Right atrium auricular region (tissue), 2 donors: Measurements from ENCODE around the gene UNC93A. TPM values are rescaled to one million over a fixed set of nuclear protein-coding genes. Genes with fewer than 3 reads are reported as not detected.
"Not testable (repeated sequence)": the region's sequence is repeated elsewhere in the genome, so short reads cannot be mapped to it uniquely, and the experiment has no call there.

Source experiments
- DNase-seq: peaks from one replicate; pipeline ENCODE4 v3.0.0-alpha.2; 2019; ENCODE audit warnings: low spot score
- H3K27ac ChIP-seq, 2 donors: fragments of 200-600 bp; sonication (generic); 1 replicate in 1 of 2; 2 replicates in 1 of 2; pipeline ENCODE4 v1.5.1; 2016 to 2019
- H3K27me3 ChIP-seq, 2 donors: fragments of 200-600 bp; sonication (generic); one replicate each; pipeline versions ENCODE4 v1.5.1 to v1.6.0; 2017 to 2019
- H3K36me3 ChIP-seq: fragments of 200-600 bp; sonication (generic); one replicate; pipeline ENCODE4 v1.5.1; 2016
- H3K4me1 ChIP-seq, 2 donors: fragments of 200-600 bp; sonication (generic); one replicate each; pipeline versions ENCODE4 v1.5.1 to v1.6.0; 2017 to 2019
- H3K4me3 ChIP-seq, 2 donors: fragments of 200-600 bp; sonication (generic); 1 replicate in 1 of 2; 2 replicates in 1 of 2; pipeline ENCODE4 v1.5.1; 2017 to 2019; ENCODE audit warnings: mild to moderate bottlenecking in 1 of 2, moderate library complexity in 1 of 2
- H3K9me3 ChIP-seq, 2 donors: fragments of 200-600 bp; sonication (generic); one replicate each; pipeline ENCODE4 v1.5.1; 2019
- CTCF ChIP-seq, 2 donors: fragments of 200-600 bp; sonication (generic); IDR thresholded peaks; one replicate each; pipeline ENCODE4 v1.5.1; 2019; ENCODE audit warnings: antibody characterized with exemption in 2 of 2
- total RNA-seq, 2 donors: library from RNA; depleted of rRNA; stranded (reverse); fragments of >200 nt; gene quantifications; one replicate each; pipeline ENCODE4 v1.1.0, GENCODE V29; 2016

Gene UNC93A
- total RNA-seq, 2 donors from 2014 or later, result not detected

DNA sequence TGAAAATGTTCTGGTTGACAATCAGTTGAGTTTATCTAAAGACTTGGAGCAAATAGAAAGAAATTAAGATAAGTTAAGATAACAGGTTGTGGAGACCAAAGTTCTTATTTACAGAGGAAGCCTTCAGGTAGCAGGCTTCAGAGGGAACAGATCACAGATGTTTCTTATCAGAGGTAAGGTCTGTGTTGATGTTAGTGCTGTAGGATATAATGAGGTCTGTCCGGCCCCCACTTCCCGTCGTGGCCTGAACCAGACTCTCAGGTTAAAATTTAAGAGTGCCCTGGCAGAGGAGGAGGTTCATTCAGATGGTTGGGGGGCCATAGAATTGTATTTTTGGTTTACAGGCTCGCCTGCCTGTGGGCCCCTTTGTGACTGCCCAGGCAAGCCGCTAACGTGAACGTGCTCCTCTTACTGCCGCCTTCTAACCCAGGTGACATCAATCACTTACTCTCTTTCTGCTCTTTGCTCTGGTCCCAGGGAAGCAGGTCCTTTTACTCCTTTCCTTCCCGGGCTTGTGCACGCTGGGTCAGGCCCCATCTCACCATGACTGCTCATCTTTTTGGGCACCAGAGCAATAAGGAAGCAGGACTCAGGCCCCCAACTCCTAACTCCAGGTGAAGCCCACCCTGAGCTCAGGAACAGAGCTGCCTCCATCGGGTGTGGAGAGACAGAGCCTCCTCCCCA is 18.3 kb upstream of the UNC93A start:
- Histone ChIP-seq H3K36me3 (no peaks in the 10 kb centered on the region), H3K9me3 (no peaks in the 10 kb centered on the region), H3K27me3 (no peaks in the 10 kb centered on the region), H3K27ac (no peak overlapping the region), H3K4me3 (no peak overlapping the region), H3K4me1 (no peaks in the 10 kb centered on the region)
- TF ChIP-seq CTCF (IDR thresholded peaks at IDR 0.05), result no peak
- no peak for DNase-seq

DNA sequence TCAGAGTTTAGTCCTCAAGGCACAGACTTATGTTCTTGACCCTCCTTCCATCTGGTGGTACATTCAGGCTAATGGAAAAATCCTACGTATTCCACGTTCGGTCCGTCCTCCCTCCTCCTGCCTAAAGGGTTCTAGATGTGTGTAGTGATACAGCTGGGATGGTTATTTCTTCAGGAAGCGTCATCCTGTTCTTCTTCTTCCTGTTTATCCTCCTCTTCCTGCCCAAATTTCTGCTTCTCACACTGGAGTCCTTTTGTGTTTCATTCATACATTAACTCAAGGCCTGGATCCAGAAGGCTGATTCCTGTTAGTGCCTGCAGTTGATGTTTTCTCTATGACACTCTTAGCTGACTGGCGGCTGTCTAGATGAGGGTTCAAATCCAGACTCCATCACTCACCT is 16.8 kb upstream of the UNC93A start:
- no peak for TF ChIP-seq CTCF (IDR thresholded peaks at IDR 0.05)
- Histone ChIP-seq H3K9me3 (no peaks in the 10 kb centered on the region), H3K36me3 (no peaks in the 10 kb centered on the region), H3K27ac (no peak overlapping the region), H3K4me3 (no peak overlapping the region), H3K27me3 (no peaks in the 10 kb centered on the region), H3K4me1 (no peaks in the 10 kb centered on the region)
- DNase-seq, result no peak

DNA sequence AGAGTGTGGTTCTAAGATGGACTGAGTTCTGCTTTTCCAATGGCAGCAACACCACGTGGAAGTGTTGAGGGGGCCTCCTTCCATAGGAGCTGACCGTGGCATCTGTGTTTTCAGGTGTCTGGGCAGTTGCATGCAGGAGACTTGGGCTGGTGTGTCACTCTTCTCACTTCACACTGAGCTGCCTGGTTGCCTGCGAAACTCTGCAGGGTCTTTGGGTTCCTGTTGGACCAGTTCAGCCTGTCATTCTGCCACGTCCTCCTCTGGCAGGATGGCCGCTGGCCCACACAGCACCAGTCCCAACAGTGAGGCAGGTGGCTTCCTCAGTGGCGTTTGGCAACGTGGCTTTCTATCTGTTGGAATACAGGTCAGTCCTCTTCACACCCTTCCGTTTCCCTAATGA is 16.1 kb upstream of the UNC93A start:
- DNase-seq, result no peak
- H3K9me3 ChIP-seq, result no peaks in the 10 kb centered on the region
- H3K27me3 ChIP-seq, result no peaks in the 10 kb centered on the region
- no peaks in the 10 kb centered on the region for H3K36me3 ChIP-seq
- no peak for TF ChIP-seq CTCF (IDR thresholded peaks at IDR 0.05)
- H3K27ac ChIP-seq, result no peak overlapping the region
- H3K4me1 ChIP-seq, result no peaks in the 10 kb centered on the region
- H3K4me3 ChIP-seq, result no peak overlapping the region

DNA sequence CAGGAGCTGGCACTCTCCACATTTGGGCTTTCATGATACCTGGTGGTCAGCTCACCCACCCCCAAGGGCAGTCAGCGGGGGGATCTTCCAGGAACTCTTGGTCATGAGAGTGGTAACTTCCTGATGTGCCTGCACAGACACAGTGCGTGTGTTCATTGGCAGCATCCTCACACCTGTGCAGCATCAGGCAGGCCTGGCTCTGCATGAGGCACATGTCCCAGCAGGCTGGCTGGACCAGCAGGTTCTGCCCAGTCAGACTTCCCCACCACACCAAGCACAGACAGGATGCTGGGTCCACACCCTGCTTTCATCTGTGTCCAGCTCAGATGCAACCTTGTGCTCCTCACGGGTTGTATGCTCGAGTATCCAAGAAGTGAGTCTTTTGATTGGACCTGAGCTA is 15.7 kb upstream of the UNC93A start:
- H3K36me3 ChIP-seq, result no peaks in the 10 kb centered on the region
- H3K9me3 ChIP-seq, result no peaks in the 10 kb centered on the region
- H3K4me1 ChIP-seq, result no peaks in the 10 kb centered on the region
- H3K27ac ChIP-seq, result no peak overlapping the region
- no peak for TF ChIP-seq CTCF (IDR thresholded peaks at IDR 0.05)
- no peaks in the 10 kb centered on the region for H3K27me3 ChIP-seq
- H3K4me3 ChIP-seq, result no peak overlapping the region
- DNase-seq, result peak; percentile 40

DNA sequence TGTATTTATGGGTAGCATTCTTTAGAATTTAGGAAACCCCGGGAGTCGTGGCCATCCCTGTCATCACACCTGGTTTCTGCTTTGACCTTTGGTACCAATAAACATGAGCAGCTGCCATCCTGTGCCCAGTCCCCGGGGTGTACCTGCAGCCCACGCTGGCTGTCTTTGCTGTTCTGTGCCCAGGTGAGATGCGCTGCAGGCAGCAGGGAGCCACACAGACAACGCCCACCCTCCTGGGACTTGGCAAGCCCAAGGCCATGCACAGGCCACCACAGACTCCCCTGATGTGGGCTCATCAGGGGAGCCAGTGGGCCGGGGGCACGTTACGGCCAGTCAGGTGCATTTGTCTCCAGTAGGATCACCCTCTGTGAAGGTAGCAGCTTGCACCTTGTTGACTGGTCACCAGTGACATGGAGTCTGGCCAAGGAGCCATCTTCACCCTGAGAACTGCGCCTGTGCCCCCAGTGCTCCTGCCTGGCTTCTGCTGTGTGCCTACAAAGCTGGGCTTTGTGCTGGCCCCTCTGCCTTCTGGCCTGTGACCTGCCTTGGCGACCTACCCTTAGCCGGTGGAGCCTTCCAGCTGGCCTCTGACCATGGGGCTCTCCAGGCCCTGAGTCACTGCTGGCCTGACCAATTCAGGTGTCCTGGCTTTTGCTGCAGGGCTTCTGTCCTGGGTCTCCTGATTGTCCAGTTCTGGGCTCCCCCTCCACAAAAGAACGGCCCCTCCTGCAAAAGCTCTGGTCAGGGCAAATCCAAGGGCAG is 14.2 kb upstream of the UNC93A start:
- Histone ChIP-seq H3K27me3 (no peaks in the 10 kb centered on the region), H3K4me1 (no peaks in the 10 kb centered on the region), H3K36me3 (no peaks in the 10 kb centered on the region), H3K9me3 (no peaks in the 10 kb centered on the region), H3K4me3 (no peak overlapping the region), H3K27ac (no peak overlapping the region)
- no peak for TF ChIP-seq CTCF (IDR thresholded peaks at IDR 0.05)
- DNase-seq, result peak; percentile 34

DNA sequence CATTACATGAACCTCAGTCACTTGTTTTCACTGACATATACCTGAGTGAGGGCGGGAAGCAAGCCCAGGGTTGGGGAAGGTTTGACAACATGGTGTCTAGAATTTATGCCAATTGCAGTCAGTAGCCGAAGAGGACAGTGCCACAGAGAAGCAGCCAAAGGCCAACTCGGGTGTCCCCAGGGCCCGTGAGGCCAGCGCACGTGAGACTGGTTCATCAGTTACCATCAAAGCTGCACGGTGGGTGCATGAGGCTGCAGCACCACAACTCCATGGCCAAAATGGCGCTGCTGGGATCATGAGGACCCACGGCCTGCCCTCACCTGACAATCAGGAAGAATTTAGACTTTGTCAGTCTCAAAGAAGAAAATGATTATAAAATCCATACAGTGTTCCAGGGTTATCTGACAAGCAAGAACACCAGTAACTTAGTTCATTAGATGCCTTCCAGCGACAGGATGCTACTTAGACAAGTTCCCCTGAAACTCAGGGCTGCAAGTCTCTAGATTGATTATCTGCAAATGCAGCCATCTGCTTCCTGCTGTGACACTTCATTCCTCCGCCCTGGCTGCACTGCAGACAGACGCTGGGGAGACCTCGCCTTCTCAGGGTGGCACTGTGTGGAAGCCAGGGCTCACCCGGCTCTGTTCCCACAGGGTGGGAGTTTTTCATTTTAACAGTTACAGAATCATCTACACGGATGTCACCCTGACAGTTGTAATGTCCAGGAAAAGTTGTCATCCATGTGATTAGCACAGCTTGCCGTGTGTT is 12.8 kb upstream of the UNC93A start:
- not testable (repeated sequence) for H3K4me3 ChIP-seq, H3K9me3 ChIP-seq, H3K27ac ChIP-seq, H3K27me3 ChIP-seq, H3K4me1 ChIP-seq, H3K36me3 ChIP-seq
- DNase-seq, result peak; percentile 30
